Vagina (tissue), 2 donors: ENCODE results near the gene ZNF207.
"Not testable (repeated sequence)": the region's sequence is repeated elsewhere in the genome, so short reads cannot be mapped to it uniquely, and the experiment has no call there.

Experiments
- POLR2A ChIP-seq, 2 donors: fragments of 450-650 bp; IDR thresholded peaks; one replicate each; pipeline ENCODE4 v1.6.1; 2017; ENCODE audit warnings: antibody characterized with exemption in 2 of 2, mild to moderate bottlenecking in 2 of 2, moderate library complexity in 2 of 2
- TF ChIP-seq, protein P1 (sequence below), 3 experiments: fragments of 450-650 bp in 2 of 3; fragments of 200-600 bp in 1 of 3; sonication (generic) in 1 of 3; IDR thresholded peaks; one replicate each; pipeline ENCODE4 v1.5.1; 2017 to 2019; ENCODE audit warnings: antibody characterized with exemption in 3 of 3, mild to moderate bottlenecking in 2 of 3, moderate library complexity in 2 of 3

DNA sequence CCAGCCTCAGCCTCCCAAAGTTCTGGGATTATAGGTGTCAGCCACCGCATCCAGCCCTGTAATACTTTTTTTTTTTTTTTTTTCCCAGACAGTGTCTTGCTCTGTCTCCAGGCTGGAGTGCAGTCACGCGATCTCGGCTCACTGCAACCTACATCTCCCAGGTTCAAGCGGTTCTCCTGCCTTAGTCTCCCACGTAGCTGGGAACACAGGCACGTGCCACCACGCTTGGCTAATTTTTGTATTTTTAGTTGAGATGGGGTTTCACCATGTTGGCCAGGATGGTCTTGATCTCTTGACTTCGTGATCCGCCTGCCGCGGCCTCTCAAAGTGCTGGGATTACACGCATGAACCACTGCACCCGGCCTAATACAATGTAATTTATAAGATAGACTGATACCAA lies 38.2 kb downstream of the ZNF207 start:
- TF ChIP-seq POLR2A (IDR thresholded peaks at IDR 0.05) = not testable (repeated sequence)
- TF ChIP-seq, protein P1, sequence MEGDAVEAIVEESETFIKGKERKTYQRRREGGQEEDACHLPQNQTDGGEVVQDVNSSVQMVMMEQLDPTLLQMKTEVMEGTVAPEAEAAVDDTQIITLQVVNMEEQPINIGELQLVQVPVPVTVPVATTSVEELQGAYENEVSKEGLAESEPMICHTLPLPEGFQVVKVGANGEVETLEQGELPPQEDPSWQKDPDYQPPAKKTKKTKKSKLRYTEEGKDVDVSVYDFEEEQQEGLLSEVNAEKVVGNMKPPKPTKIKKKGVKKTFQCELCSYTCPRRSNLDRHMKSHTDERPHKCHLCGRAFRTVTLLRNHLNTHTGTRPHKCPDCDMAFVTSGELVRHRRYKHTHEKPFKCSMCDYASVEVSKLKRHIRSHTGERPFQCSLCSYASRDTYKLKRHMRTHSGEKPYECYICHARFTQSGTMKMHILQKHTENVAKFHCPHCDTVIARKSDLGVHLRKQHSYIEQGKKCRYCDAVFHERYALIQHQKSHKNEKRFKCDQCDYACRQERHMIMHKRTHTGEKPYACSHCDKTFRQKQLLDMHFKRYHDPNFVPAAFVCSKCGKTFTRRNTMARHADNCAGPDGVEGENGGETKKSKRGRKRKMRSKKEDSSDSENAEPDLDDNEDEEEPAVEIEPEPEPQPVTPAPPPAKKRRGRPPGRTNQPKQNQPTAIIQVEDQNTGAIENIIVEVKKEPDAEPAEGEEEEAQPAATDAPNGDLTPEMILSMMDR (IDR thresholded peaks at IDR 0.05) = not testable (repeated sequence)
